Measurements from ENCODE around the gene FLG2.

The FLG2 gene

DNA sequence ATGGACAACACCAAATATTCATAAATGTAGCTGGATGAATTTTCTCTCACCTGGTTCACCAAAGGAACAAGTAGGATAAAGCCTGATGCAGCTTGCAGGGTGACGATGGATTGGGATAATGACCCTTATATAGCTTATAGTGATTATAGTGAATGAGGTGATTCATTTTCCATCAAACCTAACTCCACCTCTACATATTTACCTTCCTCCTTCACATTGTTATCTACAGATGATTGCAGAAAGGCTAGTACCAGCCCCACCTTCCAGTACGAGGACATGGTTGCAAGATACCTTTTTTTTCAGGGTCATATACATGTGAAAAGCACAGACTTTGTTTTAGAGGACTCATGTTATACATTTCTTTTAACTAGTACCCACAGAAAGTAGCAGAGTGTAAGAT, at the start of gene FLG2:
Gene FLG2, minus strand, starts transcription at position 101 of the 400 bp plus-strand sequence. CDS start 1,122 bp downstream, outside the sequence.
- Histone ChIP-seq H3K36me3 (ENCODE audit: control insufficient read depth in 5 of 5, insufficient read depth in 5 of 5, low read length in 5 of 5) (no peaks in the 10 kb centered on the region), H3K9me3 (ENCODE audit: control insufficient read depth in 5 of 5, low read length in 5 of 5) (peaks cover 0 to 8% (median 0%) of the 10 kb centered on the region in 5 donors), H3K27ac (ENCODE audit: low read depth, low read length) (no peak within 1 kb of the TSS), H3K4me1 (ENCODE audit: control insufficient read depth in 5 of 5, insufficient read depth in 5 of 5, low read length in 5 of 5) (no peaks in the 10 kb centered on the region), H3K27me3 (ENCODE audit: control insufficient read depth in 5 of 5, insufficient read depth in 4 of 5, low read length in 5 of 5) (no peaks in the 10 kb centered on the region), H3K4me3 (ENCODE audit: low read depth in 1 of 5, low read length in 5 of 5) (no peak within 1 kb of the TSS), H3K9ac (ENCODE audit: low read length in 5 of 5) (no peak within 1 kb of the TSS)

- Histone ChIP-seq H3K27me3 (ENCODE audit: control insufficient read depth in 5 of 5, insufficient read depth in 4 of 5, low read length in 5 of 5) (peaks cover 0 to 5% (median 3%) of the 10 kb centered on the region in 5 donors), H3K9ac (ENCODE audit: low read length in 5 of 5) (no peak overlapping the region), H3K9me3 (ENCODE audit: control insufficient read depth in 5 of 5, low read length in 5 of 5) (no peaks in the 10 kb centered on the region), H3K4me3 (ENCODE audit: low read depth in 1 of 5, low read length in 5 of 5) (no peak overlapping the region), H3K36me3 (ENCODE audit: control insufficient read depth in 5 of 5, insufficient read depth in 5 of 5, low read length in 5 of 5) (no peaks in the 10 kb centered on the region), H3K27ac (ENCODE audit: low read depth, low read length) (no peak overlapping the region), H3K4me1 (ENCODE audit: control insufficient read depth in 5 of 5, insufficient read depth in 5 of 5, low read length in 5 of 5) (no peaks in the 10 kb centered on the region)
These were observed 48.9 kb upstream of the FLG2 start for GRCh38 chr1:152408664-152409063.

GRCh38 chr1:152398812-152399698, 39.2 kb upstream of the FLG2 start:
- Histone ChIP-seq H3K27ac (ENCODE audit: low read depth, low read length) (no peak overlapping the region), H3K9ac (ENCODE audit: low read length in 5 of 5) (no peak overlapping the region), H3K36me3 (ENCODE audit: control insufficient read depth in 5 of 5, insufficient read depth in 5 of 5, low read length in 5 of 5) (no peaks in the 10 kb centered on the region), H3K4me3 (ENCODE audit: low read depth in 1 of 5, low read length in 5 of 5) (no peak overlapping the region), H3K4me1 (ENCODE audit: control insufficient read depth in 5 of 5, insufficient read depth in 5 of 5, low read length in 5 of 5) (no peaks in the 10 kb centered on the region), H3K27me3 (ENCODE audit: control insufficient read depth in 5 of 5, insufficient read depth in 4 of 5, low read length in 5 of 5) (no peaks in the 10 kb centered on the region), H3K9me3 (ENCODE audit: control insufficient read depth in 5 of 5, low read length in 5 of 5) (no peaks in the 10 kb centered on the region)

- no peak overlapping the region for H3K4me3 ChIP-seq (ENCODE audit: low read depth in 1 of 5, low read length in 5 of 5)
- H3K36me3 ChIP-seq (ENCODE audit: control insufficient read depth in 5 of 5, insufficient read depth in 5 of 5, low read length in 5 of 5): no peaks in the 10 kb centered on the region
- no peaks in the 10 kb centered on the region for H3K27me3 ChIP-seq (ENCODE audit: control insufficient read depth in 5 of 5, insufficient read depth in 4 of 5, low read length in 5 of 5)
These were observed 37.7 kb upstream of the FLG2 start for GRCh38 chr1:152397474-152397873.

GRCh38 chr1:152394151-152394550, 34.3 kb upstream of the FLG2 start:
- Histone ChIP-seq H3K27ac (ENCODE audit: low read depth, low read length) (no peak overlapping the region), H3K9ac (ENCODE audit: low read length in 5 of 5) (no peak overlapping the region), H3K4me3 (ENCODE audit: low read depth in 1 of 5, low read length in 5 of 5) (no peak overlapping the region), H3K4me1 (ENCODE audit: control insufficient read depth in 5 of 5, insufficient read depth in 5 of 5, low read length in 5 of 5) (no peaks in the 10 kb centered on the region), H3K36me3 (ENCODE audit: control insufficient read depth in 5 of 5, insufficient read depth in 5 of 5, low read length in 5 of 5) (no peaks in the 10 kb centered on the region), H3K9me3 (ENCODE audit: control insufficient read depth in 5 of 5, low read length in 5 of 5) (no peaks in the 10 kb centered on the region), H3K27me3 (ENCODE audit: control insufficient read depth in 5 of 5, insufficient read depth in 4 of 5, low read length in 5 of 5) (no peaks in the 10 kb centered on the region)

More at GRCh38 chr1:152397474-152397873, 37.7 kb upstream of the FLG2 start:
- Histone ChIP-seq H3K4me1 (ENCODE audit: control insufficient read depth in 5 of 5, insufficient read depth in 5 of 5, low read length in 5 of 5) (no peaks in the 10 kb centered on the region), H3K27ac (ENCODE audit: low read depth, low read length) (no peak overlapping the region), H3K9me3 (ENCODE audit: control insufficient read depth in 5 of 5, low read length in 5 of 5) (no peaks in the 10 kb centered on the region), H3K9ac (ENCODE audit: low read length in 5 of 5) (no peak overlapping the region)

DNA sequence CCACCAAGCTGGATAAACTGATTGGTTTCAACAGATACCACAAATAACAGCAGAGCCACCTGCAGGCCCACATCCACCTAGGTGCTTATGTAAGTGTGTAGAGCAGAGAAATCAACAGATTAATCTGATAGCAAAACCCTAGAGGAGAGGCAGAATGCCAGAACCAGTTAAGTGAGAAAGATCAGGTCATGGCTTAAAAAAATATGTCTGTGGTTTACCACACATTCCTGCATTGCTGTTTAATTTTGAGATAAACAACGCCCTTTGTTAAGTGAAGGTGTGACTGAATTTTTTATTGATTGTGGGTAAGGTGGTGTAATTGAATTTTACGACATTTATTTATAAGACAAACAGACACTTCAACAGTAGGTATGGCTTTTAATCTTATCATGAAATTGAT, 33.1 kb upstream of the FLG2 start:
- H3K9me3 ChIP-seq (ENCODE audit: control insufficient read depth in 5 of 5, low read length in 5 of 5): no peaks in the 10 kb centered on the region
- H3K4me3 ChIP-seq (ENCODE audit: low read depth in 1 of 5, low read length in 5 of 5): no peak overlapping the region
- H3K27ac ChIP-seq (ENCODE audit: low read depth, low read length): no peak overlapping the region
- H3K4me1 ChIP-seq (ENCODE audit: control insufficient read depth in 5 of 5, insufficient read depth in 5 of 5, low read length in 5 of 5): no peaks in the 10 kb centered on the region
- no peaks in the 10 kb centered on the region for H3K36me3 ChIP-seq (ENCODE audit: control insufficient read depth in 5 of 5, insufficient read depth in 5 of 5, low read length in 5 of 5)
- H3K27me3 ChIP-seq (ENCODE audit: control insufficient read depth in 5 of 5, insufficient read depth in 4 of 5, low read length in 5 of 5): no peaks in the 10 kb centered on the region
- no peak overlapping the region for H3K9ac ChIP-seq (ENCODE audit: low read length in 5 of 5)

DNA sequence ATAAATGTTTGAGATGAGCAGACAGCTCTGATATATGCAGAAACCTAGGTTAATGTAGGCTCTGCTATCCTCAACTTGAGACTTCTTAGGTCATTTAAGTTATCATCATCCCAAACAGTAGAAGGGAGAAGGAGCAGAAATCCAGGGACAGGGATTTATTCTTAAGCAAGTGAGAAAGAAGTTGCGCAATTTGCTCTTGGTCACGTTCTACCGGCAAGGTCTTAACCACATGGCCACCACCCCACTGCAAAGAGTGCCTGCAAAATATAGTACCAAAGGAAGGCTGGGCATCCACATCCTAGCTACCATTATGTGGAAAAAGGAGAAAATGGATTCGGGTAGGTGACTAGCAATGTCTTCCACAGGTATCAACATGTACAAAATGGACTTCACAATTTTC, 29.1 kb upstream of the FLG2 start:
- H3K9me3 ChIP-seq (ENCODE audit: control insufficient read depth in 5 of 5, low read length in 5 of 5): no peaks in the 10 kb centered on the region
- H3K9ac ChIP-seq (ENCODE audit: low read length in 5 of 5): no peak overlapping the region
- H3K27me3 ChIP-seq (ENCODE audit: control insufficient read depth in 5 of 5, insufficient read depth in 4 of 5, low read length in 5 of 5): no peaks in the 10 kb centered on the region
- H3K4me3 ChIP-seq (ENCODE audit: low read depth in 1 of 5, low read length in 5 of 5): no peak overlapping the region
- no peaks in the 10 kb centered on the region for H3K36me3 ChIP-seq (ENCODE audit: control insufficient read depth in 5 of 5, insufficient read depth in 5 of 5, low read length in 5 of 5)
- no peak overlapping the region for H3K27ac ChIP-seq (ENCODE audit: low read depth, low read length)
- H3K4me1 ChIP-seq (ENCODE audit: control insufficient read depth in 5 of 5, insufficient read depth in 5 of 5, low read length in 5 of 5): no peaks in the 10 kb centered on the region

- H3K9ac ChIP-seq (ENCODE audit: low read length in 5 of 5): no peak overlapping the region
- no peaks in the 10 kb centered on the region for H3K36me3 ChIP-seq (ENCODE audit: control insufficient read depth in 5 of 5, insufficient read depth in 5 of 5, low read length in 5 of 5)
- H3K4me1 ChIP-seq (ENCODE audit: control insufficient read depth in 5 of 5, insufficient read depth in 5 of 5, low read length in 5 of 5): no peaks in the 10 kb centered on the region
- H3K9me3 ChIP-seq (ENCODE audit: control insufficient read depth in 5 of 5, low read length in 5 of 5): no peaks in the 10 kb centered on the region
- H3K27me3 ChIP-seq (ENCODE audit: control insufficient read depth in 5 of 5, insufficient read depth in 4 of 5, low read length in 5 of 5): no peaks in the 10 kb centered on the region
- no peak overlapping the region for H3K4me3 ChIP-seq (ENCODE audit: low read depth in 1 of 5, low read length in 5 of 5)
- no peak overlapping the region for H3K27ac ChIP-seq (ENCODE audit: low read depth, low read length)
These were observed 27.1 kb upstream of the FLG2 start for GRCh38 chr1:152386940-152387339.

DNA sequence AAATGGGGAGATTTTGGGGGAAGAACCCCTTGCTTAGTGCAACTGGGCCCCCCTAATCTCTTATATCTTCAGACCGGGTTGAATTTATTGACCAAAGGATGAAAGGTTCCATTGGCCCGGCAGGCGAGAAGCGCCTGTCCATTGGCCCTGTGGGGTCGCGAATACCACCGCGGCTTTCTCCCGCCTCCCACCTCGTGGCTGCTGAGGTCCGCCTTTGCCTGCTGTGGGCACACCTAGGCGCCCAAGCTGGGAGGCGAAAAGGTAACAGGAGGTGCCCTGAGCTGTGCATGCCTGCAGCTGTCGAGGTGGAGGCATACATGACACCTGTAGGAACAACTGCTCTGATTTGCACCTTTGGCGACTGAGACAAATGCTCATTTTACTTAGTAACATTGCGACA, 21.1 kb upstream of the FLG2 start:
- H3K27ac ChIP-seq (ENCODE audit: low read depth, low read length): no peak overlapping the region
- H3K36me3 ChIP-seq (ENCODE audit: control insufficient read depth in 5 of 5, insufficient read depth in 5 of 5, low read length in 5 of 5): no peaks in the 10 kb centered on the region
- H3K27me3 ChIP-seq (ENCODE audit: control insufficient read depth in 5 of 5, insufficient read depth in 4 of 5, low read length in 5 of 5): no peaks in the 10 kb centered on the region
- no peaks in the 10 kb centered on the region for H3K4me1 ChIP-seq (ENCODE audit: control insufficient read depth in 5 of 5, insufficient read depth in 5 of 5, low read length in 5 of 5)
- no peak overlapping the region for H3K9ac ChIP-seq (ENCODE audit: low read length in 5 of 5)
- H3K9me3 ChIP-seq (ENCODE audit: control insufficient read depth in 5 of 5, low read length in 5 of 5): no peaks in the 10 kb centered on the region
- H3K4me3 ChIP-seq (ENCODE audit: low read depth in 1 of 5, low read length in 5 of 5): no peak overlapping the region

DNA sequence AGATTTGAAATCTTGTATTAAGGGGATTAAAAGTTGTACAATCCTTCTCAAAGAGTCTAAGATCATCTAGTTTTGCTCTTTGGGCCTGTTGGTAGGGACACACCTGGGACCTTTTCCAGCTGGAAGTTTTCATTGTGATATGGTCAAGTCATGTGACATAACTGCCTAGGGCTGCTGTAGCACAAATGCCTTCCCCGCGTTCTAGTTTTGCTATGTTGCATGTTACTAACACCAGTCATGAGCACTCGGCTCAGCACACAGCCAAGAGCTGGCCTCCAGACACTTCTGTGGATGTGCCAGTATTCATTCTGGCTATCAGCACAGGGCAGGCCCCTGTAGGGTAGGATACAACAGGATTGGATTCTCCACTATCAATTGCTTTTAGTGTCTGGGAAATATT, 14.6 kb upstream of the FLG2 start:
- H3K4me1 ChIP-seq (ENCODE audit: control insufficient read depth in 5 of 5, insufficient read depth in 5 of 5, low read length in 5 of 5): no peaks in the 10 kb centered on the region
- H3K9ac ChIP-seq (ENCODE audit: low read length in 5 of 5): no peak overlapping the region
- H3K9me3 ChIP-seq (ENCODE audit: control insufficient read depth in 5 of 5, low read length in 5 of 5): peaks cover 0 to 5% (median 0%) of the 10 kb centered on the region in 5 donors

More for the DNA sequence above, 14.6 kb upstream of the FLG2 start:
- H3K27me3 ChIP-seq (ENCODE audit: control insufficient read depth in 5 of 5, insufficient read depth in 4 of 5, low read length in 5 of 5): no peaks in the 10 kb centered on the region
- no peak overlapping the region for H3K4me3 ChIP-seq (ENCODE audit: low read depth in 1 of 5, low read length in 5 of 5)
- H3K36me3 ChIP-seq (ENCODE audit: control insufficient read depth in 5 of 5, insufficient read depth in 5 of 5, low read length in 5 of 5): no peaks in the 10 kb centered on the region
- no peak overlapping the region for H3K27ac ChIP-seq (ENCODE audit: low read depth, low read length)

Data from subcutaneous abdominal adipose tissue (tissue), 5 donors.